HG03135 (cell line): ENCODE measurements around the gene RPL9.
"Not testable (repeated sequence)": the region's sequence is repeated elsewhere in the genome, so short reads cannot be mapped to it uniquely, and the experiment has no call there.

Experiments used
- ATAC-seq: cut with Tn5 transposase; IDR thresholded peaks from one replicate; pipeline ENCODE4 v1.9.1; 2021; ENCODE audit warnings: mild to moderate bottlenecking, moderate library complexity; ENCODE audit not compliant: unreplicated experiment

Gene RPL9

GRCh38 chr4:39427520-39428114 lies 31.1 kb downstream of the RPL9 start:
- no peak for ATAC-seq

- ATAC-seq: no peak
These were observed 32.0 kb downstream of the RPL9 start for GRCh38 chr4:39426728-39427127.

GRCh38 chr4:39425297-39425696 lies 33.4 kb downstream of the RPL9 start:
- ATAC-seq: not testable (repeated sequence)

- ATAC-seq: no peak
These were observed 36.5 kb downstream of the RPL9 start for GRCh38 chr4:39422247-39422646.

- no peak for ATAC-seq
These were observed 42.9 kb downstream of the RPL9 start for GRCh38 chr4:39415678-39416283.

GRCh38 chr4:39411561-39411960 lies 47.2 kb downstream of the RPL9 start:
- ATAC-seq: not testable (repeated sequence)

- ATAC-seq: no peak
These were observed 48.3 kb downstream of the RPL9 start for GRCh38 chr4:39410415-39410814.

GRCh38 chr4:39407584-39407885 lies 51.2 kb downstream of the RPL9 start:
- ATAC-seq: no peak

GRCh38 chr4:39406763-39407583 lies 51.7 kb downstream of the RPL9 start, which contains the start of gene KLB:
TSS of gene KLB (plus strand) at chr4:39406930. CDS start at chr4:39406950, 20 bp downstream.
- ATAC-seq: no peak
